H9 (cell line): ENCODE results near the gene UBQLN4. TPM values are rescaled to one million over a fixed set of nuclear protein-coding genes. Genes with fewer than 3 reads are reported as not detected.

Experiments used
- DNase-seq: peaks from one replicate; pipeline ENCODE4 v3.0.0-alpha.2; 2017
- H2AFZ ChIP-seq: one replicate; pipeline ENCODE4 v1.6.1; 2013; ENCODE audit warnings: mild to moderate bottlenecking, low read length, control low read depth, moderate library complexity
- H2AK5ac ChIP-seq: 2 replicates; pipeline ENCODE4 v1.6.1; 2013; ENCODE audit warnings: low read length, control low read depth, mixed read lengths; ENCODE audit not compliant: insufficient read length
- H2BK120ac ChIP-seq: one replicate; pipeline ENCODE4 v1.6.1; 2013; ENCODE audit warnings: low read depth, mild to moderate bottlenecking, low read length, control low read depth, inconsistent platforms; ENCODE audit not compliant: poor library complexity, severe bottlenecking
- H2BK12ac ChIP-seq: 2 replicates; pipeline ENCODE4 v1.6.1; 2013; ENCODE audit warnings: low read length, control low read depth, mixed read lengths, low read depth; ENCODE audit not compliant: insufficient read length
- H2BK15ac ChIP-seq: 2 replicates; pipeline ENCODE4 v1.6.1; 2013; ENCODE audit warnings: low read depth, low read length, control low read depth
- H2BK20ac ChIP-seq: one replicate; pipeline ENCODE4 v1.6.1; 2013; ENCODE audit warnings: low read depth, mild to moderate bottlenecking, low read length, control low read depth, inconsistent platforms; ENCODE audit not compliant: poor library complexity, severe bottlenecking
- H2BK5ac ChIP-seq: 2 replicates; pipeline ENCODE4 v1.6.1; 2013; ENCODE audit warnings: low read length, control low read depth, mixed read lengths; ENCODE audit not compliant: insufficient read length
- H3K14ac ChIP-seq: 2 replicates; pipeline ENCODE4 v1.6.1; 2013; ENCODE audit warnings: low read length, control low read depth; ENCODE audit not compliant: insufficient read depth
- H3K18ac ChIP-seq: 2 replicates; pipeline ENCODE4 v1.6.1; 2013; ENCODE audit warnings: low read depth, mild to moderate bottlenecking, mixed read lengths, low read length, control low read depth; ENCODE audit not compliant: insufficient read length
- H3K23ac ChIP-seq: 2 replicates; pipeline ENCODE4 v1.6.1; 2013; ENCODE audit warnings: low read length, control low read depth, mixed read lengths, low read depth; ENCODE audit not compliant: insufficient read length
- H3K23me2 ChIP-seq: 2 replicates; pipeline ENCODE4 v1.6.1; 2013; ENCODE audit warnings: low read depth, mild to moderate bottlenecking, mixed read lengths, low read length, control low read depth; ENCODE audit not compliant: insufficient read length, poor library complexity, severe bottlenecking
- H3K27ac ChIP-seq: 2 replicates; pipeline ENCODE4 v1.5.1; 2013; ENCODE audit warnings: low read length, control low read depth, mixed read lengths, low read depth; ENCODE audit not compliant: insufficient read length
- H3K27me3 ChIP-seq: 2 replicates; pipeline ENCODE4 v1.6.1; 2013; ENCODE audit warnings: low read length, control low read depth, inconsistent platforms; ENCODE audit not compliant: insufficient read depth
- H3K4ac ChIP-seq: 2 replicates; pipeline ENCODE4 v1.6.1; 2013; ENCODE audit warnings: low read depth, mild to moderate bottlenecking, control low read depth, inconsistent platforms, low read length, moderate library complexity
- H3K4me1 ChIP-seq: 2 replicates; pipeline ENCODE4 v1.6.1; 2013; ENCODE audit warnings: low read length, control low read depth, inconsistent platforms; ENCODE audit not compliant: insufficient read depth
- H3K4me2 ChIP-seq: 2 replicates; pipeline ENCODE4 v1.6.1; 2013; ENCODE audit warnings: low read length, control low read depth, mixed read lengths; ENCODE audit not compliant: insufficient read length, insufficient read depth
- H3K56ac ChIP-seq: 2 replicates; pipeline ENCODE4 v1.6.1; 2013; ENCODE audit warnings: low read depth, mild to moderate bottlenecking, mixed read lengths, low read length, control low read depth; ENCODE audit not compliant: insufficient read length
- H3K79me1 ChIP-seq: 2 replicates; pipeline ENCODE4 v1.6.1; 2013; ENCODE audit warnings: low read depth, mild to moderate bottlenecking, moderate library complexity, low read length, control low read depth, inconsistent platforms; ENCODE audit not compliant: insufficient read depth, poor library complexity, severe bottlenecking
- H3K79me2 ChIP-seq: 2 replicates; pipeline ENCODE4 v1.6.1; 2013; ENCODE audit warnings: low read length, control low read depth, inconsistent platforms; ENCODE audit not compliant: insufficient read depth
- H3K9ac ChIP-seq: 2 replicates; pipeline ENCODE4 v1.6.1; 2013; ENCODE audit warnings: low read length, control low read depth, mixed read lengths; ENCODE audit not compliant: insufficient read length; ENCODE audit errors: extremely low read depth
- H3K9me3 ChIP-seq: one replicate; pipeline ENCODE4 v1.6.1; 2013; ENCODE audit warnings: low read depth, low read length, inconsistent platforms; ENCODE audit not compliant: control insufficient read depth
- H3T11ph ChIP-seq: one replicate; pipeline ENCODE4 v1.6.1; 2013; ENCODE audit warnings: mild to moderate bottlenecking, low read length, control low read depth, inconsistent platforms
- H4K20me1 ChIP-seq: one replicate; pipeline ENCODE4 v1.6.1; 2013; ENCODE audit not compliant: control insufficient read depth, insufficient read length, insufficient read depth
- H4K5ac ChIP-seq: 2 replicates; pipeline ENCODE4 v1.6.1; 2013; ENCODE audit warnings: low read depth, mild to moderate bottlenecking, mixed read lengths, low read length, control low read depth; ENCODE audit not compliant: insufficient read length
- H4K8ac ChIP-seq: replicated peaks from 2 replicates; pipeline ENCODE4 v1.6.1; 2013; ENCODE audit warnings: low read length, control low read depth, mixed read lengths, low read depth; ENCODE audit not compliant: insufficient read length
- H4K91ac ChIP-seq: 2 replicates; pipeline ENCODE4 v1.6.1; 2013; ENCODE audit warnings: low read depth, mild to moderate bottlenecking, moderate library complexity, mixed read lengths, low read length, control low read depth; ENCODE audit not compliant: insufficient read length
- H3K27ac Mint-ChIP-seq, 3 experiments: 2 replicates in 2 of 3; 3 replicates in 1 of 3; pipeline ENCODE4 v1.8.0; 2020 to 2021; ENCODE audit warnings: mixed read lengths in 3 of 3, mild to moderate bottlenecking in 1 of 3, moderate library complexity in 1 of 3
- H3K27me3 Mint-ChIP-seq: 2 replicates; pipeline ENCODE4 v1.8.0; 2021; ENCODE audit warnings: low read depth, mild to moderate bottlenecking, moderate library complexity, mixed read lengths
- H3K36me3 Mint-ChIP-seq, 3 experiments: 2 replicates in 2 of 3; 3 replicates in 1 of 3; pipeline ENCODE4 v1.8.0; 2020 to 2021; ENCODE audit warnings: low read depth in 3 of 3, mixed read lengths in 3 of 3; ENCODE audit not compliant: insufficient read depth in 1 of 3
- H3K4me1 Mint-ChIP-seq, 2 experiments: 2 replicates each; pipeline ENCODE4 v1.8.0; 2020; ENCODE audit warnings: mixed read lengths in 2 of 2
- H3K4me3 Mint-ChIP-seq, 2 experiments: 2 replicates in 1 of 2; 3 replicates in 1 of 2; pipeline ENCODE4 v1.8.0; 2020 to 2021; ENCODE audit warnings: mild to moderate bottlenecking in 2 of 2, mixed read lengths in 2 of 2, moderate library complexity in 1 of 2
- H3K9me3 Mint-ChIP-seq, 2 experiments: 2 replicates in 1 of 2; 3 replicates in 1 of 2; pipeline ENCODE4 v1.8.0; 2020; ENCODE audit warnings: mild to moderate bottlenecking in 2 of 2, mixed read lengths in 2 of 2, moderate library complexity in 1 of 2
- CTCF ChIP-seq: fragments of 200-600 bp; sonication (generic); conservative IDR thresholded peaks from 3 replicates; pipeline ENCODE4 v1.8.0; 2021; ENCODE audit warnings: antibody characterized with exemption, mild to moderate bottlenecking
- WGBS: extraction: QIAGEN DNeasy Blood & Tissue Kit; methylation state at CpG from one replicate; pipeline ENCODE4 v1.1.7; 2013; ENCODE audit warnings: missing lambda C conversion rate, low lambda C conversion rate, mixed read lengths; ENCODE audit not compliant: insufficient read length; ENCODE audit errors: extremely low coverage; 5-methylcytosine and 5-hydroxymethylcytosine counted together
- total RNA-seq: library from RNA; stranded (reverse); gene quantifications from 2 replicates; pipeline ENCODE4 v1.2.1, GENCODE V29; 2021

UBQLN4 gene
- total RNA-seq, 1 experiment from 2014 or later = 49.4 TPM

GRCh38 chr1:156098784-156099183 is 45.2 kb upstream of the UBQLN4 start:
- H3K56ac ChIP-seq = no peak overlapping the region
- H3K27me3 ChIP-seq = no peaks in the 10 kb centered on the region
- no peak overlapping the region for H3K4me2 ChIP-seq
- no peaks in the 10 kb centered on the region for H3K79me1 ChIP-seq
- no peak overlapping the region for H3K27ac ChIP-seq
- H3K9me3 ChIP-seq = no peaks in the 10 kb centered on the region
- H2AFZ ChIP-seq = no peak overlapping the region
- no peak overlapping the region for H2BK120ac ChIP-seq
- Mint-ChIP-seq H3K4me1 (peaks cover 37 to 42% of the 10 kb centered on the region in 2 experiments), H3K27ac (0 out of 7 replicates have a peak overlapping the region, but pooled peaks of 1 of the 3 experiments have one; percentile 37), H3K9me3 (no peaks in the 10 kb centered on the region; a peak in 1 of 5 replicates), H3K4me3 (no peak overlapping the region), H3K27me3 (no peaks in the 10 kb centered on the region), H3K36me3 (peaks cover 7 to 18% (median 13%) of the 10 kb centered on the region in 3 experiments)
- H3K14ac ChIP-seq = no peak overlapping the region
- no peak overlapping the region for H3K9ac ChIP-seq
- no peak overlapping the region for H3K18ac ChIP-seq
- no peak overlapping the region for H2BK15ac ChIP-seq
- H2BK20ac ChIP-seq = no peak overlapping the region
- no peak overlapping the region for H4K8ac ChIP-seq
- no peak for TF ChIP-seq CTCF
- H3K4me1 ChIP-seq = 0 out of 2 replicates have a peak, but pooled peaks cover 2% of the 10 kb centered on the region
- no peak overlapping the region for H2AK5ac ChIP-seq
- no peaks in the 10 kb centered on the region for H3K23me2 ChIP-seq
- H4K5ac ChIP-seq = no peak overlapping the region
- H4K20me1 ChIP-seq = peaks cover 2% of the 10 kb centered on the region
- H3T11ph ChIP-seq = no peak overlapping the region
- H4K91ac ChIP-seq = no peak overlapping the region
- H3K4ac ChIP-seq = no peak overlapping the region
- H3K79me2 ChIP-seq = no peaks in the 10 kb centered on the region
- no peak overlapping the region for H3K23ac ChIP-seq
- no peak for DNase-seq
- no peak overlapping the region for H2BK12ac ChIP-seq
- no peak overlapping the region for H2BK5ac ChIP-seq
- no CpG with 5 or more reads among the region's 2 CpGs for WGBS
